Progenitor cell of endocrine pancreas (in vitro differentiated cells): ENCODE results near the gene FRS2. TPM values are rescaled to one million over a fixed set of nuclear protein-coding genes. Genes with fewer than 3 reads are reported as not detected.

ENCODE experiments used
- DNase-seq: peaks from one replicate; pipeline ENCODE4 v3.0.0; 2021; ENCODE audit warnings: low spot score; ENCODE audit not compliant: unreplicated experiment
- H3K27ac Mint-ChIP-seq: 2 replicates; pipeline ENCODE4 v1.8.0; 2021; ENCODE audit warnings: mild to moderate bottlenecking, moderate library complexity, mixed read lengths
- H3K27me3 Mint-ChIP-seq: 2 replicates; pipeline ENCODE4 v1.8.0; 2021; ENCODE audit warnings: mixed read lengths
- H3K36me3 Mint-ChIP-seq: 2 replicates; pipeline ENCODE4 v1.8.0; 2022; ENCODE audit warnings: mixed read lengths; ENCODE audit not compliant: insufficient read depth
- H3K4me1 Mint-ChIP-seq: 2 replicates; pipeline ENCODE4 v1.8.0; 2021; ENCODE audit warnings: low read depth, mixed read lengths
- H3K4me3 Mint-ChIP-seq: 2 replicates; pipeline ENCODE4 v1.8.0; 2021; ENCODE audit warnings: low read depth, mild to moderate bottlenecking, moderate library complexity, mixed read lengths
- H3K9me3 Mint-ChIP-seq: 2 replicates; pipeline ENCODE4 v1.8.0; 2021; ENCODE audit warnings: low read depth, mixed read lengths
- CTCF ChIP-seq: fragments of 200-600 bp; sonication (generic); IDR thresholded peaks from one replicate; pipeline ENCODE4 v1.5.0; 2021; ENCODE audit warnings: antibody characterized with exemption, mild to moderate bottlenecking; ENCODE audit not compliant: unreplicated experiment
- total RNA-seq: library from RNA; stranded (reverse); gene quantifications from 2 replicates; pipeline ENCODE4 v1.2.1, GENCODE V29; 2021

The FRS2 gene
- total RNA-seq, 1 donor from 2014 or later: 42.6 TPM

DNA sequence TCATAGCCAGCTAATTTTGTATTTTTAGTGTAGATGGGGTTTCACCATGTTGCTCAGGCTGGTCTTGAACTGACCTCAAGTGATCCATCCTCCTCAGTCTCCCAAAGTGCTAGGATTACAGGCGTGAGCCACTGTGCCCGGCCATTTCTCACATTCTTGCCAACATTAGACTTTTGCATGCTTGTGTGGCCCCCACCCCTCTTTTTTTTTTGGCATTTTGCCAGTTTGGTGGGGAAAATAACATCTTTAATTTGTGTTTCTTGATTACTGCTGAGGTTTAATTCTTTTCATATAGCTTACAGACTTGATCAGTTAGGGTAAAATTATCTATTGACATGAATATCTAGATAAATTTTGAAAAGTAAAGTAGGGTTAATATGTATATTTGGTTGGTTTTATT is 118.9 kb downstream of the FRS2 start:
- DNase-seq: no peak
- Mint-ChIP-seq H3K36me3 (peaks cover 30% of the 10 kb centered on the region), H3K4me3 (no peak overlapping the region), H3K4me1 (peaks cover 7% of the 10 kb centered on the region), H3K27me3 (no peaks in the 10 kb centered on the region), H3K9me3 (no peaks in the 10 kb centered on the region), H3K27ac (no peak overlapping the region)
- no peak for TF ChIP-seq CTCF

DNA sequence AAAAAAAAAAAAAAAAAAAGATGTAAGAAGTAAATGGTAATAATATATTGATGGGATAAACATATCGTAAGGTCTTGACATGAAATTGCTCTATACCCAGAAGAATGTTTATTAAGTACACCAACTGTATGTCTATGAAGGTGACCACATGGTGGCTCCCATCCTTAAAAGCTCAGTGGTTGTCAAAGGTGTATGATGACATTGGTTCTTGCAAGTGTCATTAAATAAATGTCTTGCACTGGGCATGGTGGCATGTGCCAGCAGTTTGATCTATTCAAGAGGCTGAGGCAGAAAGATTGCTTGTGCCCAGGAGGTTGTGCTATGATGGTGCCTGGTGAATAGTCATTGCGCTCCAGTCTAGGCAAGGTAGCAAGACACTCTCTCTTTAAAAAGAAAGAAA is 125.5 kb downstream of the FRS2 start:
- Mint-ChIP-seq H3K27me3 (no peaks in the 10 kb centered on the region), H3K27ac (no peak overlapping the region), H3K36me3 (peaks cover 39% of the 10 kb centered on the region), H3K9me3 (no peaks in the 10 kb centered on the region), H3K4me1 (no peaks in the 10 kb centered on the region), H3K4me3 (no peak overlapping the region)
- no peak for DNase-seq
- TF ChIP-seq CTCF: no peak

- H3K27ac Mint-ChIP-seq: no peak overlapping the region
- DNase-seq: no peak
- H3K4me3 Mint-ChIP-seq: no peak overlapping the region
- H3K36me3 Mint-ChIP-seq: peaks cover 45% of the 10 kb centered on the region
- no peaks in the 10 kb centered on the region for H3K4me1 Mint-ChIP-seq
- TF ChIP-seq CTCF: no peak
- no peaks in the 10 kb centered on the region for H3K27me3 Mint-ChIP-seq
- no peaks in the 10 kb centered on the region for H3K9me3 Mint-ChIP-seq
These were observed 128.1 kb downstream of the FRS2 start for GRCh38 chr12:69598174-69598753.

DNA sequence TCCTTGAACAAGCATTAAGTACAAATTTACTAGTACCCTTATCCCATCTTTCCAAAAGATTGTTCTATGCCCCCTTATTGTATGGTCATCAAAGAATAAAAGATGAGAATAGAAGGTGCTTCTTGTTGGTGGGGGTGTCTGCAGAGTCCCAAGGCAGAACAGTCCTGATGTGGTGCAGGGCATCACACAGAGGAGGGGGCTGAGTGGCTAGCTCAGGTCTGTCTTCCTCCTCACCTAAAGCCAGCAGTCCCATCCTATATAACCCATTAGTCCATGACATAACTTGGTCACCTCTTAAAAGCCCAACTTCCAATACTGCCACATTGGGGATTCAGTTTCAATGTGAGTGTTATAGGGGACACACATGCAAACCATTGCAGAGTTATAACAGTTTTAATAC is 130.6 kb downstream of the FRS2 start:
- Mint-ChIP-seq H3K27ac (no peak overlapping the region), H3K4me3 (no peak overlapping the region), H3K9me3 (no peaks in the 10 kb centered on the region), H3K4me1 (no peaks in the 10 kb centered on the region), H3K27me3 (no peaks in the 10 kb centered on the region), H3K36me3 (peaks cover 44% of the 10 kb centered on the region)
- DNase-seq: no peak
- no peak for TF ChIP-seq CTCF

GRCh38 chr12:69601962-69602685 is 131.9 kb downstream of the FRS2 start:
- Mint-ChIP-seq H3K27me3 (no peaks in the 10 kb centered on the region), H3K4me3 (no peak overlapping the region), H3K4me1 (no peaks in the 10 kb centered on the region), H3K36me3 (peaks cover 41% of the 10 kb centered on the region), H3K9me3 (no peaks in the 10 kb centered on the region), H3K27ac (no peak overlapping the region)
- DNase-seq: no peak
- no peak for TF ChIP-seq CTCF
